GM19452 (cell line): ENCODE results near the gene TMEM101.
"Not testable (repeated sequence)": the region's sequence is repeated elsewhere in the genome, so short reads cannot be mapped to it uniquely, and the experiment has no call there.

Experiments
- ATAC-seq: cut with Tn5 transposase; IDR thresholded peaks from one replicate; pipeline ENCODE4 v1.9.1; 2021; ENCODE audit not compliant: unreplicated experiment

TMEM101 gene

GRCh38 chr17:44001461-44001920, 13.3 kb downstream of the TMEM101 start:
- no peak for ATAC-seq

DNA sequence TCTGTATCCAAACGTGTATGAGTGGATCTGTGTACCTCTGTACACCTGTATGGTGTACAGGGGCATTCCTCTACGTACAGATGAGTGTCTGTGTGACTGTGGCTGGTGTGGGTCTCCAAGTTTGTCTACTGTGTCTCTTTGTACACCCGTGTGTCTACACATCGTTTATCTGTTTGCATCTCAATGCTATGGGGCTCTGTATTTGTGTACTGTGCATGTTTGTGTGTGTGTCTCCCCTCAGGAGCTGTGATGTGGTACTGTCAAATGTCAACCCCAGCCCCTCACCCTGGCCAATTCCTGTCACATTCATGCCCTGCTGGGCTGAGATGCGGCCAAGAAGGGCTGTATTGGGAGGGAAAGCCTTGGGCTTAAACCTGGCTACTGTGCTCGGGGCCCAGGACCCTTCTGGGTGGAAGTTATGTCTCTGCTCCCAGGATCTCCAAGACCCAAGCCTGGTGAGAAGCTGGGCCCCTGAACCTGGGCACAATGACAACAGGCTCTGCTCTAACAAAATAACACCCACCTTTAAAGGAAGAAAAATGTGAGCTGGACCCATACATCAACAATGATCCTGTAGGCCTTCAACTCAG, 13.8 kb downstream of the TMEM101 start:
- no peak for ATAC-seq

GRCh38 chr17:44000141-44000860, 14.5 kb downstream of the TMEM101 start:
- ATAC-seq = no peak

DNA sequence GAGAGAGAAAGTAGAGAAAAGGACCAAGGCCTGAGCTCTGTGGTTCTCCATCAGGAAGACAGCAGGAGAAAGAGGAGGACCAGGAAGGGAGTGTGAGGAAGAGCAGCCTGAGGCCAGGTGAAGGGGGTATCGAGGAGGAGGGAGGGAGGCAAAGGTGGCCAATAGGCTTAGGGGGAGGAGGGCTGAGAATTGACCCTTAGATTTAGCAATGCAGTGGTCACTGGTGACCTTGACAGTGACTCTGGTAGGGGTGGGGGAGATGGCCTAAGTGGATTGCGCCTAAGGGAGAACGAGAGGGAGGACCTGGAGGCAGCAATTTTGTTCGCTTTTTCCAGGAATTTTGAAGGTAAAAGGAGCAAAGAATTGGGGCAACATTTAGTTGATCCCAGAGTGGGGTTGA, 15.7 kb downstream of the TMEM101 start:
- ATAC-seq = no peak

- ATAC-seq = no peak
Observed at GRCh38 chr17:43998552-43998951, 16.2 kb downstream of the TMEM101 start.

- not testable (repeated sequence) for ATAC-seq
Observed at GRCh38 chr17:43997180-43997579, 17.6 kb downstream of the TMEM101 start.

DNA sequence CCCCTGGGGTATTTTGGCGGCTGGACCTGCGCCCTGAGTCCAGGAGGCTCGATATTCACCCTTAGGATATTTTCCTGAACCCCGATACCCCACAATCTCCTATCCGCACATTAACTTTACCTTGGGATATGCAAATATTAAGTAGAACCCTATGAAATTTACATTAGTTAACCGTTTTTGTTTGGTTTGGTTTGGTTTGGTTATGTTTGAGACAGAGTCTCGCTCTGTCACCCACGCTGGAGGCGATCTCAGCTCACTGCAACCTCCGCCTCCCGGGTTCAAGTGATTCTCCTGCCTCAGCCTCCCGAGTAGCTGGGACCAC, 19.7 kb downstream of the TMEM101 start:
- no peak for ATAC-seq

DNA sequence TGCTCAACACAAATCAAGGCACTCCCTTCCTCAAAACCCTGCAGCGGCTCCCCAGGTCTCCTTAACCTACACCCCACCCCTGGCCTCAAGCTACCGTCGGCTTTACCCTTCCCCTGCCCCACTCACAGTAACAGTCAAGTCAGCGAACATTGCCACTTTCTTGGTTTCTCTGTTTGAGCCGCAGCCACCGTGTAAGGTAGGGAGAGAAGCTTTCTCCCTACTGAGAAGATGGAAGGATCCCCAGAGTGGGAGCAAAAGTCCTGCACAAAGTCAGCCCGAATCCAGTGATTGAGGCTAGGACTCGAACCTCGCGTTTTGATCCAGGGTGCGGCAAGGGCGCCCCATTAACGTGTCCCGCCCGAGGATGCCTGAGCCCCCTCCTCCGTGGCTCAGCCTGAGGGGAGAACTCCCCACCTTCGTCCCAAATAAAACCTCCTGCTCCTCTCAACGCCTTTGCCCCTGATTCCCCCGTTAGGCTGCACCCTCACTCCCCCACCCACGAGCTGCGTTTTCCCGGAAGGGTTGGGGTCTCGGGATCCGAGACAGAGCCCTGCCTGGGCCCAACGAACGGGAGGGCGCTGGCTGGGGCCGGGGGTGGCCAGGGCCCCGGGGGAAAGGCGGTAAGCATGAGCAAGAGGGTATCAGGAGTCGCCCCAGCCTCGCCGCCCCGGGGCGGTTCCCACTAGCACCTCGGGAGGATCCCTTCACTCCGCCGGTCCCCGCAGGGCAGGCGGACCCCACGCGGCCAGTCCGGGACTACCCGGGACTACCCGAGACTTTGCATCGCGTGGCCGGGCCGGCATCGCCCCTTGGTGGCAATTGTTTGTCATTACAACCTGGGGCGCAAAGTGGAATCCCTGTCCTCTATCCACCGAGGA, 20.3 kb downstream of the TMEM101 start:
- no peak for ATAC-seq

- ATAC-seq = no peak
Observed at GRCh38 chr17:43992641-43993040, 22.1 kb downstream of the TMEM101 start.

DNA sequence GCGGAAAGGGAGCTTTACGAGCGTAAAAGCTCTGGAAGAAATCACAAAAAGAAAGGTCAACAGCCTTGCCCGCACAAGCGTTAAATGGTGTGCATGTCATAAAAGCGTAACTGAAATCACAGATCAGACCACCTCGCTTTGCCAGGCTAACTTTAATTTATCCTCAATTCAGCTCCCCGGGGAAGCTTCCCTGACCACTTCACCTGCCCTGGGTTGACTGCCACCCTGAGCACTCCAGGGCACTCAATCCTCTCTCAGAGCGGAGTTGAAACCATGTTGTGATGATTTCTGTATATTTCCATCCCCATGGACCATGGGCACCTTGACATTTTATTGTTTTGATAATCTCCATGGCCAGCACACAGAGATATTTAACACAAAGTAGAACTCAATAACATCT, 26.5 kb downstream of the TMEM101 start:
- ATAC-seq = no peak

DNA sequence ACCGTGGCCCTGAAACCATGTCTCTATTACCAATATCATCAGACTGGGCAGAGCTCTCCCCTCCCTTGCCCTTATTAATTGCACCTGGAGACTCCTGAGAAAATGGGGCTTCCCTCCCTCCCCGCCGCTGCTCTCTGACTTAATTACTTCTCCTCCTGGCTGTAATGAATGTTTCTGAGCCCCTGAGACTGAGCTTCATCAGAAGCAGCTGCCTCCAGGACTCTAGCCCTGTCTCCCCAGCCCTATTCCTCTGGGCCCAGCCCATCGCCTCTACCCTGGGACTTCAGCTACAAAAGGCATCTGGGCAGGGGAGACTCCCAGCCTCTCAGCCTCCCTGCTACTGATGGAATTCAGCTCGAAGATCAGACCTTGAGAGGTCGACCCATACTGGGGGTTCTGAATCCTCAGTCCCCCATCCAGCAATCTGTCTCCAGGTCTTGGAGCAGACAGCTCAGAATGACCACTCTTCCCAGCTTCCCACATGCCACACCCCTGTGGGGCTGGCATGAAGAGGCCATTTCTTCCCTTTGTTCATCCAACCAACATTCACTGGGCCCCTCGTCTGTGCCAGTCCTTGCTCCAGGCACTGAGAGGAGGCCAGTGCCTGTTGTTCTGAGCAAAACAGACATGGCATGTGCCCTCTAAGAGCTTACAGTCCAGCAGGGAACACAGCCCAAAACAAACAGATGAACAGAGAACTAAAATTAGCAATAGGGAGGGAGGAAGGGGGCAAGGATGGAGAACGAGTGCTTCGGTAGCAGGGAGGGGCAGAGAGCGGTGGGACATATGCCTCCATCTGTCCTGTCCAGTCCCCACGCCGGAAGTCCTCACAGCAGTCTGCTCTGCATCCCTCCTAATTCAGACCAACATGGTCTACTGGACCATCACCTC, 27.4 kb downstream of the TMEM101 start:
- ATAC-seq = no peak

- no peak for ATAC-seq
Observed at GRCh38 chr17:43986225-43986981, 28.4 kb downstream of the TMEM101 start.

DNA sequence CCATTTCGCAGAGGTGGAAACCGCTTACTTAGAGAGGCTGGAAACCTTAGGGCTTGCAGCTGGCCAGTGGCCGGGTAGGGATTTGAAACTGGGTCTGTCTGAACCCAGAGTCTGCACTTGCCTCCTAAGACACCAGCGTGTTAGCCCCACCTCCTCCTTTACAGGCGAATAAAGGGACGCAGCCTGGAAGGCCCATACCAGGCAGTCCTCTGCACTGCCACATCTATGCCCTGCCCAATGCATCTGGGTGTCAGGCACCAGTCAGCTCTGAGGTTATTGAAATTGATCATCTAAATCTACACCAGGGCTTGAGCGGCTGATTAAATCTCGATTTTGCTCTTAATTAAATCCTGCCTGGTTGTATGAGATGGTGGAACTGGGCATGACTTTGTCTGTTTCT, 30.2 kb downstream of the TMEM101 start:
- no peak for ATAC-seq

GRCh38 chr17:43983515-43984411, 31.0 kb downstream of the TMEM101 start:
- no peak for ATAC-seq

- no peak for ATAC-seq
Observed at GRCh38 chr17:43983196-43983514, 31.6 kb downstream of the TMEM101 start.

GRCh38 chr17:43982171-43982570, 32.6 kb downstream of the TMEM101 start:
- no peak for ATAC-seq

DNA sequence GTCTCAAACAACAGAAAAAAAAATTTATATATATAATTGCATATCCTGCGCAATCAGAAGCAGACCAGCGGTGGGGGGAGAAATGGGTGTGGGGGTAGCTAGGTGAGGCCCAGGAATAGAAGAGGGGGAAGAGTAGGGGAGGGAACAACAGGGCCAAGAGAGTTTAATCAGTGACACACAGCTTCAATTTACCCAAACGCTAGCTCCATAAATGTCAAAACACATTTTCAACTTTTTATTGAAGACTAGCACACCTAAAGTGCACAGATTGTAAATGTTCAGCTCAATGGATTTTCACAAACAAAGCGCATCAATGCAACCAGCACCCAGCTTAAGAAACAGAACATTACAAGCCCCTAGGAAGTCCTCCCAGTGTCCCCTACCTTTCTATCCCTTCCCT, 35.1 kb downstream of the TMEM101 start:
- no peak for ATAC-seq

DNA sequence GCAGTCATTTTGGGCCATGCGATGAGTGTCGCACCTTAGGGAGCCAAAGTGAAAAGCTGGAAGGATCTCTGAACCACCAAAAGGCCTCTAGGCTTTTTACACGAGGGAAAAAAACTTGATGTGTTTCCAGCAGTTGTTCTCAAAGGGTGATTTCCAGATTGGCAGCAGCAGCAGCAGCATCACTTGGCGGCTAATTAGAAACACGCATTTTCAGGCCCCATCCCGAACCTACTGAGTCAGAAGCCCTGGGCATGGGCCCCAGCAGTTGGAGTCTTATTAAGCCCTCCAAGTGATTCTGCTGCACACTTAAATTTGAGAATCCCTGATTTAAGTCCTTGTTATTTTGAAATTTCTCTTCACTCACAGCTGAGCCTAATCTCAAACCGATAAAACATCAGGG, 35.8 kb downstream of the TMEM101 start:
- ATAC-seq = no peak

GRCh38 chr17:43978078-43978477, 36.7 kb downstream of the TMEM101 start:
- ATAC-seq = no peak
